GM12878 (cell line): ENCODE data around the gene KLHL20. TPM values are rescaled to one million over a fixed set of nuclear protein-coding genes. Genes with fewer than 3 reads are reported as not detected.

Experiments used
- ATAC-seq: fragments of 200-7000 bp; cut with Tn5 transposase; 3 replicates; pipeline ENCODE4 v1.9.1; 2020; ENCODE audit warnings: mild to moderate bottlenecking, moderate library complexity
- BruUV-seq: library from RNA; stranded (reverse); fragments of 400-500 nt; replicated peaks from 2 replicates; lab custom pipeline; 2021; lab: Mats Ljungman, UMichigan
- CTCF ChIA-PET: fragments of 300-600 bp; sonication (Branson Sonifier 250); formaldehyde crosslinking; extraction: SDS; loops from one replicate; lab custom pipeline; 2021; ENCODE audit warnings: inconsistent platforms; lab: Yijun Ruan, JAX
- POLR2A ChIA-PET: fragments of 350-600 bp; formaldehyde crosslinking; extraction: SDS; loops from one replicate; lab custom pipeline; 2021; ENCODE audit warnings: inconsistent platforms; lab: Charles Lee
- RAD21 ChIA-PET: fragments of 300-600 bp; sonication (Branson Sonifier 250); formaldehyde crosslinking; loops from one replicate; lab custom pipeline; 2023; ENCODE audit warnings: antibody characterized with exemption; ENCODE audit not compliant: unreplicated experiment; lab: Charles Lee
- SMC1A ChIA-PET: fragments of 300-600 bp; sonication (Branson Sonifier 250); formaldehyde crosslinking; loops from one replicate; lab custom pipeline; 2023; ENCODE audit not compliant: unreplicated experiment, uncharacterized antibody; lab: Charles Lee
- DNase-seq: peaks from one replicate; pipeline ENCODE4 v3.0.0-alpha.2; 2011; ENCODE audit warnings: low read depth, low spot score
- FAIRE-seq: peaks from 3 replicates; lab custom pipeline; 2011; peaks lifted over from hg19 to GRCh38; lab: Jason Lieb, UNC
- H2AFZ ChIP-seq: 2 replicates; pipeline ENCODE4 v1.6.0; 2011; ENCODE audit warnings: low read depth, low read length, control low read depth; ENCODE audit not compliant: control insufficient read depth
- H3K27ac ChIP-seq: 2 replicates; pipeline ENCODE4 v1.5.1; 2011; ENCODE audit warnings: control low read depth; ENCODE audit not compliant: control insufficient read depth, insufficient read depth
- H3K27me3 ChIP-seq, 2 experiments: replicated peaks in 1 of 2; 2 replicates each; pipeline versions ENCODE4 v1.6.0 to v1.6.1; 2011; ENCODE audit warnings: low read length in 1 of 2; ENCODE audit not compliant: control insufficient read depth in 2 of 2, insufficient read depth in 2 of 2
- H3K36me3 ChIP-seq, 2 experiments: 2 replicates each; pipeline ENCODE4 v1.5.1; 2011; ENCODE audit warnings: low read length in 1 of 2; ENCODE audit not compliant: control insufficient read depth in 2 of 2, insufficient read depth in 2 of 2
- H3K4me1 ChIP-seq: 2 replicates; pipeline ENCODE4 v1.6.1; 2011; ENCODE audit warnings: mild to moderate bottlenecking, low read length, moderate library complexity, mixed read lengths; ENCODE audit not compliant: control insufficient read depth, insufficient read depth
- H3K4me2 ChIP-seq: 2 replicates; pipeline ENCODE4 v1.6.0; 2011; ENCODE audit warnings: control low read depth; ENCODE audit not compliant: control insufficient read depth, insufficient read depth
- H3K4me3 ChIP-seq: fragments of 200-600 bp; sonication (generic); 2 replicates; pipeline ENCODE4 v1.5.1; 2016
- H3K79me2 ChIP-seq: 2 replicates; pipeline ENCODE4 v1.6.0; 2011; ENCODE audit warnings: low read length; ENCODE audit not compliant: control insufficient read depth, insufficient read depth
- H3K9ac ChIP-seq: 2 replicates; pipeline ENCODE4 v1.8.0; 2011; ENCODE audit warnings: low read length, control low read depth, mixed read lengths; ENCODE audit not compliant: control insufficient read depth, insufficient read depth
- H3K9me3 ChIP-seq: replicated peaks from 3 replicates; pipeline ENCODE4 v1.5.1; 2011; ENCODE audit warnings: mild to moderate bottlenecking, low read length; ENCODE audit not compliant: control insufficient read depth, insufficient read depth
- H4K20me1 ChIP-seq: 2 replicates; pipeline ENCODE4 v1.6.0; 2011; ENCODE audit not compliant: control insufficient read depth, insufficient read depth
- YY1 ChIP-seq: IDR thresholded peaks from 2 replicates; pipeline ENCODE4 v1.6.1; 2011; ENCODE audit warnings: low read depth, mild to moderate bottlenecking, low read length
- WGBS: methylation state at CpG from one replicate; pipeline ENCODE4 v1.1.6; 2016; ENCODE audit warnings: low lambda C conversion rate; ENCODE audit not compliant: insufficient replicate concordance, insufficient coverage; ENCODE audit errors: missing lambda C conversion rate; 5-methylcytosine and 5-hydroxymethylcytosine counted together
- in situ Hi-C: fragments of 300-500 bp; cut with MboI; formaldehyde crosslinking; loops from 9 replicates; pipeline ENCODE4 v1.14.3; 2018; ENCODE audit warnings: mixed read lengths
- intact Hi-C: fragments of 100-400 bp; cut with micrococcal nuclease; formaldehyde crosslinking; loops from one replicate; pipeline ENCODE4 v1.14.2; 2022; ENCODE audit not compliant: unreplicated experiment
- polyA plus RNA-seq, 11 experiments: library from polyadenylated mRNA; depleted of rRNA in 4 of 11; unstranded in 6 of 11; stranded (reverse) in 5 of 11; fragments of >200 nt; fragmentation: Nextera tagmentation in 4 of 11; fragmentation: Illumina TruSeq in 1 of 11; extraction: Ambion mirVana in 4 of 11; extraction: Trizol in 1 of 11; gene quantifications; 1 replicate in 1 of 11; 2 replicates in 10 of 11; pipeline versions ENCODE4 v1.2.1 to v1.2.3, GENCODE V29; 2011 to 2016; ENCODE audit warnings: inconsistent platforms in 2 of 11, missing spikeins in 2 of 11, low read depth in 1 of 11
- small RNA-seq: library from RNA; depleted of rRNA; stranded (forward); fragments of <200 nt; gene quantifications from one replicate; pipeline ENCODE3, GENCODE V24; 2014
- total RNA-seq, 4 experiments: library from RNA; depleted of rRNA in 3 of 4; stranded (reverse); fragments of >200 nt in 3 of 4; fragmentation: Illumina TruSeq in 1 of 4; extraction: Trizol in 1 of 4; gene quantifications; 2 replicates each; pipeline versions ENCODE4 v1.2.1 to v1.2.3, GENCODE V29; 2013 to 2021

Gene KLHL20
- total and polyA plus RNA-seq, 10 of the 15 experiments (the other 5 are each of a cell fraction or from before 2014, with no cell fraction given) = 3.8 to 14.0 (median 10.0) TPM

- TF ChIP-seq YY1 = no peak
- FAIRE-seq = no peak
- H3K4me1 ChIP-seq = no peaks in the 10 kb centered on the region
- H3K27me3 ChIP-seq = no peaks in the 10 kb centered on the region
- no peak overlapping the region for H3K9ac ChIP-seq
- no peak for ATAC-seq
- WGBS = 94% methylated on average over 1 of the region's 1 CpG
- intact Hi-C loops (no loop called here), in situ Hi-C loops (no loop called here)
- SMC1A ChIA-PET = no interaction called here
- CTCF ChIA-PET = no interaction called here
- no TSS peak for BruUV-seq
- peaks cover 0 to 12% of the 10 kb centered on the region in 2 experiments; a peak in 2 of 4 replicates for H3K36me3 ChIP-seq
- H3K79me2 ChIP-seq = no peaks in the 10 kb centered on the region
- no peak overlapping the region for H2AFZ ChIP-seq
- POLR2A ChIA-PET = no interaction called here
- H3K4me2 ChIP-seq = no peak overlapping the region
- no peaks in the 10 kb centered on the region for H4K20me1 ChIP-seq
- DNase-seq = no peak
- RAD21 ChIA-PET = interaction anchor here (0.9 kb wide), 1 partner anchor 9 kb away, joined by 3 read pairs; the partner anchor contains the start of gene DARS2
- no peak overlapping the region for H3K27ac ChIP-seq
- H3K9me3 ChIP-seq = no peaks in the 10 kb centered on the region
- no peak overlapping the region for H3K4me3 ChIP-seq
Measured at GRCh38 chr1:173832748-173833147, 118.0 kb downstream of the KLHL20 start.

Small RNA genes lying within 50 kb of the gene (small RNA-seq; reads per million reads assigned to genes)
- gene BX248409.1 (not detected), gene RF00019 (not detected)

Other genes with a start within 250 kb of the KLHL20 start
Only the 7 nearest of the 9 such genes appear.
- not detected in 2 replicates for gene SLC9C2, start 111.9 kb upstream of the KLHL20 start, total RNA-seq (2014; rRNA removed)
- gene SLC9C2, start 111.9 kb upstream of the KLHL20 start, total RNA-seq (2014; rRNA removed; fragmentation: Illumina TruSeq; extraction: Trizol) = not detected in 2 replicates
- not detected in 2 replicates for gene SLC9C2, start 111.9 kb upstream of the KLHL20 start, total RNA-seq (2021)
- not detected in 2 replicates for gene SLC9C2, start 111.9 kb upstream of the KLHL20 start, polyA plus RNA-seq (2011; rRNA removed)
- not detected in 2 replicates for gene SLC9C2, start 111.9 kb upstream of the KLHL20 start, polyA plus RNA-seq (2014; fragmentation: Illumina TruSeq; extraction: Trizol)
- gene SLC9C2, start 111.9 kb upstream of the KLHL20 start, polyA plus RNA-seq (2014; fragmentation: Nextera tagmentation; extraction: Ambion mirVana) = not detected
- gene SLC9C2, start 111.9 kb upstream of the KLHL20 start, polyA plus RNA-seq (2014; rRNA removed) = not detected in 2 replicates
- gene SLC9C2, start 111.9 kb upstream of the KLHL20 start, polyA plus RNA-seq (2016; fragmentation: Nextera tagmentation; extraction: Ambion mirVana) = not detected
- gene TEX50, start 79.6 kb upstream of the KLHL20 start, total RNA-seq (2014; rRNA removed) = not detected in 2 replicates
- gene TEX50, start 79.6 kb upstream of the KLHL20 start, total RNA-seq (2014; rRNA removed; fragmentation: Illumina TruSeq; extraction: Trizol) = not detected in 2 replicates
- gene TEX50, start 79.6 kb upstream of the KLHL20 start, total RNA-seq (2021) = not detected in 2 replicates
- not detected in 2 replicates for gene TEX50, start 79.6 kb upstream of the KLHL20 start, polyA plus RNA-seq (2011; rRNA removed)
- gene TEX50, start 79.6 kb upstream of the KLHL20 start, polyA plus RNA-seq (2014; fragmentation: Illumina TruSeq; extraction: Trizol) = not detected in 2 replicates
- gene TEX50, start 79.6 kb upstream of the KLHL20 start, polyA plus RNA-seq (2014; fragmentation: Nextera tagmentation; extraction: Ambion mirVana) = not detected
- not detected in 2 replicates for gene TEX50, start 79.6 kb upstream of the KLHL20 start, polyA plus RNA-seq (2014; rRNA removed)
- not detected for gene TEX50, start 79.6 kb upstream of the KLHL20 start, polyA plus RNA-seq (2016; fragmentation: Nextera tagmentation; extraction: Ambion mirVana)
- not detected in 2 replicates for gene ANKRD45, start 45.1 kb upstream of the KLHL20 start, total RNA-seq (2014; rRNA removed)
- not detected in 2 replicates for gene ANKRD45, start 45.1 kb upstream of the KLHL20 start, total RNA-seq (2014; rRNA removed; fragmentation: Illumina TruSeq; extraction: Trizol)
- gene ANKRD45, start 45.1 kb upstream of the KLHL20 start, total RNA-seq (2021) = not detected in 2 replicates
- 0.06 and 0.14 TPM in 2 replicates for gene ANKRD45, start 45.1 kb upstream of the KLHL20 start, polyA plus RNA-seq (2011; rRNA removed)
- 0.04 TPM in 1 of 2 replicates, not detected in the other for gene ANKRD45, start 45.1 kb upstream of the KLHL20 start, polyA plus RNA-seq (2014; fragmentation: Illumina TruSeq; extraction: Trizol)
- under 1 TPM in 1 of 2 experiments, not detected in 1; 0.13 TPM for gene ANKRD45, start 45.1 kb upstream of the KLHL20 start, polyA plus RNA-seq (2014; fragmentation: Nextera tagmentation; extraction: Ambion mirVana)
- not detected in 2 replicates for gene ANKRD45, start 45.1 kb upstream of the KLHL20 start, polyA plus RNA-seq (2014; rRNA removed)
- under 1 TPM; 0.09 to 0.15 TPM for gene ANKRD45, start 45.1 kb upstream of the KLHL20 start, polyA plus RNA-seq (2016; fragmentation: Nextera tagmentation; extraction: Ambion mirVana)
- 32.0 and 36.3 TPM in 2 replicates for gene DARS2, start 109.7 kb downstream of the KLHL20 start, total RNA-seq (2014; rRNA removed)
- gene DARS2, start 109.7 kb downstream of the KLHL20 start, total RNA-seq (2014; rRNA removed; fragmentation: Illumina TruSeq; extraction: Trizol) = 40.6 and 41.6 TPM in 2 replicates
- 32.7 and 35.4 TPM in 2 replicates for gene DARS2, start 109.7 kb downstream of the KLHL20 start, total RNA-seq (2021)
- 65.9 and 80.4 TPM in 2 replicates for gene DARS2, start 109.7 kb downstream of the KLHL20 start, polyA plus RNA-seq (2011; rRNA removed)
- 50.4 and 60.4 TPM in 2 replicates for gene DARS2, start 109.7 kb downstream of the KLHL20 start, polyA plus RNA-seq (2014; fragmentation: Illumina TruSeq; extraction: Trizol)
- 10 to 100 TPM; 23.9 to 25.2 TPM for gene DARS2, start 109.7 kb downstream of the KLHL20 start, polyA plus RNA-seq (2014; fragmentation: Nextera tagmentation; extraction: Ambion mirVana)
- gene DARS2, start 109.7 kb downstream of the KLHL20 start, polyA plus RNA-seq (2014; rRNA removed) = 29.4 and 34.0 TPM in 2 replicates
- 10 to 100 TPM; 64.2 to 69.7 TPM for gene DARS2, start 109.7 kb downstream of the KLHL20 start, polyA plus RNA-seq (2016; fragmentation: Nextera tagmentation; extraction: Ambion mirVana)
- 27.6 and 31.0 TPM in 2 replicates for gene CENPL, start 109.9 kb downstream of the KLHL20 start, total RNA-seq (2014; rRNA removed)
- 25.8 and 32.1 TPM in 2 replicates for gene CENPL, start 109.9 kb downstream of the KLHL20 start, total RNA-seq (2014; rRNA removed; fragmentation: Illumina TruSeq; extraction: Trizol)
- gene CENPL, start 109.9 kb downstream of the KLHL20 start, total RNA-seq (2021) = 16.5 and 19.3 TPM in 2 replicates
- gene CENPL, start 109.9 kb downstream of the KLHL20 start, polyA plus RNA-seq (2011; rRNA removed) = 21.2 and 28.6 TPM in 2 replicates
- 20.8 and 20.9 TPM in 2 replicates for gene CENPL, start 109.9 kb downstream of the KLHL20 start, polyA plus RNA-seq (2014; fragmentation: Illumina TruSeq; extraction: Trizol)
- gene CENPL, start 109.9 kb downstream of the KLHL20 start, polyA plus RNA-seq (2014; fragmentation: Nextera tagmentation; extraction: Ambion mirVana) = 10 to 100 TPM; 14.9 to 26.7 TPM
- 19.6 and 22.4 TPM in 2 replicates for gene CENPL, start 109.9 kb downstream of the KLHL20 start, polyA plus RNA-seq (2014; rRNA removed)
- gene CENPL, start 109.9 kb downstream of the KLHL20 start, polyA plus RNA-seq (2016; fragmentation: Nextera tagmentation; extraction: Ambion mirVana) = 10 to 100 TPM; 26.5 to 26.7 TPM
- 597 and 727 TPM in 2 replicates for gene GAS5, start 153.0 kb downstream of the KLHL20 start, total RNA-seq (2014; rRNA removed)
- 722 and 746 TPM in 2 replicates for gene GAS5, start 153.0 kb downstream of the KLHL20 start, total RNA-seq (2014; rRNA removed; fragmentation: Illumina TruSeq; extraction: Trizol)
- gene GAS5, start 153.0 kb downstream of the KLHL20 start, total RNA-seq (2021) = 550 and 569 TPM in 2 replicates
- 1,137 and 1,297 TPM in 2 replicates for gene GAS5, start 153.0 kb downstream of the KLHL20 start, polyA plus RNA-seq (2011; rRNA removed)
- gene GAS5, start 153.0 kb downstream of the KLHL20 start, polyA plus RNA-seq (2014; fragmentation: Illumina TruSeq; extraction: Trizol) = 810 and 918 TPM in 2 replicates
- 100 to 1,000 TPM; 804 to 930 TPM for gene GAS5, start 153.0 kb downstream of the KLHL20 start, polyA plus RNA-seq (2014; fragmentation: Nextera tagmentation; extraction: Ambion mirVana)
- 561 and 676 TPM in 2 replicates for gene GAS5, start 153.0 kb downstream of the KLHL20 start, polyA plus RNA-seq (2014; rRNA removed)
- 100 to 1,000 TPM; 289 TPM for gene GAS5, start 153.0 kb downstream of the KLHL20 start, polyA plus RNA-seq (2016; fragmentation: Nextera tagmentation; extraction: Ambion mirVana)
- 3.3 and 3.4 TPM in 2 replicates for gene ZBTB37, start 153.4 kb downstream of the KLHL20 start, total RNA-seq (2014; rRNA removed)
- gene ZBTB37, start 153.4 kb downstream of the KLHL20 start, total RNA-seq (2014; rRNA removed; fragmentation: Illumina TruSeq; extraction: Trizol) = 4.7 and 4.8 TPM in 2 replicates
- 5.2 and 5.7 TPM in 2 replicates for gene ZBTB37, start 153.4 kb downstream of the KLHL20 start, total RNA-seq (2021)
- gene ZBTB37, start 153.4 kb downstream of the KLHL20 start, polyA plus RNA-seq (2011; rRNA removed) = 4.9 and 6.7 TPM in 2 replicates
- gene ZBTB37, start 153.4 kb downstream of the KLHL20 start, polyA plus RNA-seq (2014; fragmentation: Illumina TruSeq; extraction: Trizol) = 2.3 and 3.2 TPM in 2 replicates
- gene ZBTB37, start 153.4 kb downstream of the KLHL20 start, polyA plus RNA-seq (2014; fragmentation: Nextera tagmentation; extraction: Ambion mirVana) = under 1 TPM; 0.16 to 0.29 TPM
- gene ZBTB37, start 153.4 kb downstream of the KLHL20 start, polyA plus RNA-seq (2014; rRNA removed) = 1.1 and 1.4 TPM in 2 replicates
- gene ZBTB37, start 153.4 kb downstream of the KLHL20 start, polyA plus RNA-seq (2016; fragmentation: Nextera tagmentation; extraction: Ambion mirVana) = 1 to 10 TPM in 1 of 2 experiments, under 1 TPM in 1; 0.95 to 1.6 TPM